DND-41 (cell line): ENCODE data around the gene SLC25A43.

Source experiments
- EZH2 ChIP-seq: IDR thresholded peaks from 3 replicates; pipeline ENCODE4 v1.6.1; 2012; ENCODE audit warnings: borderline replicate concordance, low read depth, mild to moderate bottlenecking, moderate library complexity, low read length, inconsistent platforms; ENCODE audit not compliant: severe bottlenecking
- TF ChIP-seq, protein P1 (sequence below): IDR thresholded peaks from 2 replicates; pipeline ENCODE4 v1.5.1; 2012; ENCODE audit warnings: borderline replicate concordance, low read length, moderate library complexity, mild to moderate bottlenecking; ENCODE audit not compliant: poor library complexity, severe bottlenecking; ENCODE audit errors: extremely low read depth

DNA sequence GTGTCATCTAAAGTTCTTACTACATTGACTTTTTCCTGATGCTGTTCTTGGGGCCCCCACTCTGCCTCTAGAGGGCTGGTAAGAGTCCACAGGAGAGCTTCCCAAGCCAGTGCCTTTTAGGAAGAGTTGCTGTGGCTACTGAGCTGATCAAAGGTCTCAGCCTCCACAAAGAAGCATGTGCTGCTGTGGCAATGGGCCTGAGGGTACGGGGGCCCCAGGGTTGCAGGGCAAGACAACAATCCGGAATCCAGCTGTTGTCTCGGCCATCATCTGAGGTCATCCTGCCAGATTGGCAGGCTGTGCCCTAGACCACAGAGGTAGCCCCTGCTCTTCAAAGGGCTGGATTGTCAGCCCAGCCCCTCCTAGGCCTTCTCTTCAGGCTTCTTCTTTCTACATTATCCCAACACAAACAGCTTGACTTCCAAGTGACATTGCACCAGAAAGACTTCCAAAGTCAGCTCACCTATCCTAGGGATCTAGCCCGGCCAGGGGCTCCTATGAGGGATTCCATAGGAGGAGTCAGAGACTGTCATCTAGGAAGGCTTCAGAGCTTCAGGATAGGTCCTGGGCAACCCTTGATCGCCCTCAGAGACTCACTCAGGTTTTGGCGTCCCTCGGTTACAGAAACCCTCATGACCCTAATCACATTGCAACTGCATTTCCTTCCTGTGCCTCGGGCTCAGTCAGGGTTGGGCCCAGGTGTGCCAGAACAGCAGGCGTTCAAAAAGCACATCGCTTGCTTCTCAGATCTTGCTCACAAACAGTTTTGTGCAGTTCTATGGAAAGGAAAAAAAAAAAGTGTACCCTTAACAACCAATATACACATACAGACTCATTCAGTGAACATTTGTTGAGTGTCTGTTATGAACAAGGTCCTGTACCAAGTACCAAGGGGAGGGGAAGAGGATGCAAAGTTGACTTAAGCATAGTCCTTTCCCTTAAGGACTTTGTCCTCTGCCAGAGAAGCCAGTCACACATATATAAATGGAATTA lies 96.9 kb downstream of the SLC25A43 start:
- TF ChIP-seq, protein P1, sequence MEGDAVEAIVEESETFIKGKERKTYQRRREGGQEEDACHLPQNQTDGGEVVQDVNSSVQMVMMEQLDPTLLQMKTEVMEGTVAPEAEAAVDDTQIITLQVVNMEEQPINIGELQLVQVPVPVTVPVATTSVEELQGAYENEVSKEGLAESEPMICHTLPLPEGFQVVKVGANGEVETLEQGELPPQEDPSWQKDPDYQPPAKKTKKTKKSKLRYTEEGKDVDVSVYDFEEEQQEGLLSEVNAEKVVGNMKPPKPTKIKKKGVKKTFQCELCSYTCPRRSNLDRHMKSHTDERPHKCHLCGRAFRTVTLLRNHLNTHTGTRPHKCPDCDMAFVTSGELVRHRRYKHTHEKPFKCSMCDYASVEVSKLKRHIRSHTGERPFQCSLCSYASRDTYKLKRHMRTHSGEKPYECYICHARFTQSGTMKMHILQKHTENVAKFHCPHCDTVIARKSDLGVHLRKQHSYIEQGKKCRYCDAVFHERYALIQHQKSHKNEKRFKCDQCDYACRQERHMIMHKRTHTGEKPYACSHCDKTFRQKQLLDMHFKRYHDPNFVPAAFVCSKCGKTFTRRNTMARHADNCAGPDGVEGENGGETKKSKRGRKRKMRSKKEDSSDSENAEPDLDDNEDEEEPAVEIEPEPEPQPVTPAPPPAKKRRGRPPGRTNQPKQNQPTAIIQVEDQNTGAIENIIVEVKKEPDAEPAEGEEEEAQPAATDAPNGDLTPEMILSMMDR = no peak
- TF ChIP-seq EZH2 = no peak
